ENCODE data around the gene HOXB5. TPM values are rescaled to one million over a fixed set of nuclear protein-coding genes. Genes with fewer than 3 reads are reported as not detected.

HOXB5 gene
- total and polyA plus RNA-seq, 10 of the 15 experiments (the other 5 are each of a cell fraction or from before 2014, with no cell fraction given): not detected

GRCh38 chr17:48605991-48606891 is 12.7 kb upstream of the HOXB5 start:
- FAIRE-seq (no peak), DNase-seq (ENCODE audit: low read depth, low spot score) (no peak), ATAC-seq (no peak)
- no peak for TF ChIP-seq ATF2 (IDR thresholded peaks at IDR 0.05; ENCODE audit: low read length)
- no peak for TF ChIP-seq CHD2 (IDR thresholded peaks at IDR 0.05; ENCODE audit: borderline replicate concordance, low read depth, low read length)
- no peak for TF ChIP-seq SIX5 (IDR thresholded peaks at IDR 0.05; ENCODE audit: low read depth, low read length, severe bottlenecking)
- TF ChIP-seq SPI1 (IDR thresholded peaks at IDR 0.05; ENCODE audit: borderline replicate concordance, insufficient read depth, low read depth, low read length): no peak
- TF ChIP-seq NFYA (IDR thresholded peaks at IDR 0.05; ENCODE audit: borderline replicate concordance, low read depth, low read length): no peak
- no peak for TF ChIP-seq EGR1 (IDR thresholded peaks at IDR 0.05; ENCODE audit: borderline replicate concordance in 1 of 2, low read depth in 2 of 2, low read length in 2 of 2)
- TF ChIP-seq NR2C2 (IDR thresholded peaks at IDR 0.05; ENCODE audit: borderline replicate concordance, control insufficient read depth, insufficient read length, low read depth): no peak
- TF ChIP-seq GABPA (IDR thresholded peaks at IDR 0.05; ENCODE audit: low read depth): no peak
- TF ChIP-seq KDM1A (IDR thresholded peaks at IDR 0.05; ENCODE audit: borderline replicate concordance): no peak
- TF ChIP-seq SMARCA5 (IDR thresholded peaks at IDR 0.05): no peak
- no peak for TF ChIP-seq TARDBP (IDR thresholded peaks at IDR 0.05; ENCODE audit: borderline replicate concordance)
- TF ChIP-seq CEBPZ (IDR thresholded peaks at IDR 0.05; ENCODE audit: low read depth, low read length): no peak
- TF ChIP-seq ZNF217 (IDR thresholded peaks at IDR 0.05): no peak
- TF ChIP-seq SREBF2 (IDR thresholded peaks at IDR 0.05; ENCODE audit: low read length): no peak
- no peak for TF ChIP-seq FOXK2 (IDR thresholded peaks at IDR 0.05)
- no peak for TF ChIP-seq E4F1 (IDR thresholded peaks at IDR 0.05; ENCODE audit: borderline replicate concordance, partially characterized antibody)
- TF ChIP-seq EED (IDR thresholded peaks at IDR 0.05; ENCODE audit: low read depth): no peak

More at GRCh38 chr17:48605991-48606891, 12.7 kb upstream of the HOXB5 start:
- BruUV-seq (replicated peaks): no TSS peak
- Histone ChIP-seq H3K4me2 (ENCODE audit: control insufficient read depth, insufficient read depth) (no peak overlapping the region), H3K4me3 (no peak overlapping the region), H3K9me3 (replicated peaks; ENCODE audit: control insufficient read depth, insufficient read depth, low read length) (no peaks in the 10 kb centered on the region), H3K79me2 (ENCODE audit: control insufficient read depth, insufficient read depth, low read length) (no peaks in the 10 kb centered on the region), H2AFZ (ENCODE audit: control insufficient read depth, low read depth, low read length) (no peak overlapping the region), H3K27ac (ENCODE audit: control insufficient read depth, insufficient read depth) (no peak overlapping the region), H4K20me1 (ENCODE audit: control insufficient read depth, insufficient read depth) (no peaks in the 10 kb centered on the region), H3K4me1 (ENCODE audit: control insufficient read depth, insufficient read depth, low read length) (peaks cover 5% of the 10 kb centered on the region), H3K36me3 (ENCODE audit: control insufficient read depth in 2 of 2, insufficient read depth in 2 of 2, low read length in 1 of 2) (no peaks in the 10 kb centered on the region), H3K9ac (ENCODE audit: control insufficient read depth, insufficient read depth, low read length) (no peak overlapping the region), H3K27me3 (replicated peaks in 1 of 2; ENCODE audit: control insufficient read depth in 2 of 2, insufficient read depth in 2 of 2, low read length in 1 of 2) (peaks cover 5 to 9% of the 10 kb centered on the region in 2 experiments)
- POLR2A ChIA-PET: no interaction called here
- in situ Hi-C loops (cut with MboI): no loop called here
- intact Hi-C loops (cut with micrococcal nuclease; ENCODE audit: unreplicated experiment): no loop called here
- SMC1A ChIA-PET (ENCODE audit: uncharacterized antibody, unreplicated experiment): interaction anchor here (1.2 to 1.3 kb wide), 2 partner anchors 9 to 12 kb away, joined by 3 to 4 read pairs; no protein-coding TSS in a partner anchor
- CTCF ChIA-PET: interaction anchor here (0.7 to 2.3 kb wide), 4 partner anchors 23 to 347 kb away, joined by 3 to 6 read pairs (median 4); no protein-coding TSS in a partner anchor
- RAD21 ChIA-PET (ENCODE audit: unreplicated experiment): interaction anchor here (0.8 to 1.4 kb wide), 3 partner anchors 12 to 272 kb away, joined by 3 to 5 read pairs (median 3); partner anchors contain the start of gene HOXB5
- 90% methylated on average over 41 of the region's 41 CpGs for WGBS (ENCODE audit: insufficient coverage, insufficient replicate concordance, low lambda C conversion rate, missing lambda C conversion rate)

Data from GM12878 (cell line).